Fibroblast of peridontal ligament (primary cell): Measurements from ENCODE around the gene ASPSCR1.
A peak's percentile ranks its signal among the peaks of the same experiment; 100 is the strongest.
"Not testable (repeated sequence)": the region's sequence is repeated elsewhere in the genome, so short reads cannot be mapped to it uniquely, and the experiment has no call there.

Source experiments
- DNase-seq: peaks from one replicate; pipeline ENCODE4 v3.0.0-alpha.2; 2010; ENCODE audit errors: extremely low read depth

Gene ASPSCR1

GRCh38 chr17:81981511-81981910 lies 4.1 kb downstream of the ASPSCR1 start:
- DNase-seq = not testable (repeated sequence)

GRCh38 chr17:81983011-81983638 lies 5.7 kb downstream of the ASPSCR1 start:
- DNase-seq = no peak

- DNase-seq = no peak
These were observed 6.4 kb downstream of the ASPSCR1 start for GRCh38 chr17:81983639-81984373.

GRCh38 chr17:81984773-81985410 lies 7.5 kb downstream of the ASPSCR1 start:
- no peak for DNase-seq

- DNase-seq = no peak
These were observed 9.2 kb downstream of the ASPSCR1 start for GRCh38 chr17:81986606-81987005.

GRCh38 chr17:81987161-81987770 lies 9.8 kb downstream of the ASPSCR1 start:
- no peak for DNase-seq

GRCh38 chr17:81990836-81991683 lies 13.6 kb downstream of the ASPSCR1 start:
- no peak for DNase-seq

- peak; percentile 25 for DNase-seq
These were observed 14.4 kb downstream of the ASPSCR1 start for GRCh38 chr17:81991684-81992305.

- DNase-seq = no peak
These were observed 15.1 kb downstream of the ASPSCR1 start for GRCh38 chr17:81992306-81993102.

GRCh38 chr17:81993729-81994592 lies 16.5 kb downstream of the ASPSCR1 start:
- no peak for DNase-seq

GRCh38 chr17:81994593-81995462 lies 17.4 kb downstream of the ASPSCR1 start:
- DNase-seq = peak; percentile 7

GRCh38 chr17:81995463-81996231 lies 18.2 kb downstream of the ASPSCR1 start:
- DNase-seq = no peak

- DNase-seq = no peak
These were observed 18.9 kb downstream of the ASPSCR1 start for GRCh38 chr17:81996232-81996756.

GRCh38 chr17:81996757-81997441 lies 19.5 kb downstream of the ASPSCR1 start:
- no peak for DNase-seq

- no peak for DNase-seq
These were observed 20.8 kb downstream of the ASPSCR1 start for GRCh38 chr17:81998212-81998611.

GRCh38 chr17:81998691-81999438 lies 21.4 kb downstream of the ASPSCR1 start:
- DNase-seq = no peak
